GM12892 (cell line): Measurements from ENCODE around the gene SV2C.

ENCODE experiments used
- POLR2A ChIP-seq: IDR thresholded peaks from 2 replicates; pipeline ENCODE4 v1.6.1; 2011; ENCODE audit warnings: low read depth, low read length, control low read depth
- POLR2AphosphoS5 ChIP-seq: IDR thresholded peaks from 2 replicates; pipeline ENCODE4 v1.6.1; 2011; ENCODE audit warnings: low read depth, low read length, control low read depth

- no peak for TF ChIP-seq POLR2A
- TF ChIP-seq POLR2AphosphoS5, result no peak
These were observed 247.9 kb downstream of the SV2C start for GRCh38 chr5:76331126-76331525.
